GM18907 (cell line): ENCODE measurements around the gene RFX7.
"Not testable (repeated sequence)": the region's sequence is repeated elsewhere in the genome, so short reads cannot be mapped to it uniquely, and the experiment has no call there.

Source experiments
- ATAC-seq: cut with Tn5 transposase; IDR thresholded peaks from one replicate; pipeline ENCODE4 v1.9.1; 2021; ENCODE audit warnings: mild to moderate bottlenecking, moderate library complexity; ENCODE audit not compliant: unreplicated experiment

The RFX7 gene

GRCh38 chr15:56243163-56244037 is at the start of gene RFX7:
TSS of gene RFX7 (minus strand) at chr15:56243879. CDS start at chr15:56243285, 594 bp downstream.
- peak; percentile 55 for ATAC-seq

GRCh38 chr15:56292546-56293316 is 49.1 kb upstream of the RFX7 start:
- no peak for ATAC-seq

GRCh38 chr15:56291741-56292140 is 48.1 kb upstream of the RFX7 start:
- ATAC-seq = no peak

GRCh38 chr15:56286213-56286612 is 42.5 kb upstream of the RFX7 start:
- no peak for ATAC-seq

- ATAC-seq = no peak
Measured at GRCh38 chr15:56281145-56281544, 37.5 kb upstream of the RFX7 start.

- no peak for ATAC-seq
Measured at GRCh38 chr15:56273724-56274123, 30.0 kb upstream of the RFX7 start.

- no peak for ATAC-seq
Measured at GRCh38 chr15:56272454-56272853, 28.8 kb upstream of the RFX7 start.

- not testable (repeated sequence) for ATAC-seq
Measured at GRCh38 chr15:56266465-56266864, 22.8 kb upstream of the RFX7 start.

GRCh38 chr15:56261854-56262509 is 18.3 kb upstream of the RFX7 start:
- no peak for ATAC-seq

GRCh38 chr15:56257306-56257705 is 13.6 kb upstream of the RFX7 start:
- not testable (repeated sequence) for ATAC-seq

- no peak for ATAC-seq
Measured at GRCh38 chr15:56254265-56254664, 10.6 kb upstream of the RFX7 start.

- no peak for ATAC-seq
Measured at GRCh38 chr15:56252386-56252785, 8.7 kb upstream of the RFX7 start.

GRCh38 chr15:56251315-56252095 is 7.8 kb upstream of the RFX7 start:
- no peak for ATAC-seq

GRCh38 chr15:56250626-56251025 is 6.9 kb upstream of the RFX7 start:
- ATAC-seq = no peak

GRCh38 chr15:56249092-56249491 is 5.4 kb upstream of the RFX7 start:
- no peak for ATAC-seq

- no peak for ATAC-seq
Measured at GRCh38 chr15:56248311-56248992, 4.8 kb upstream of the RFX7 start.

GRCh38 chr15:56247266-56247665 is 3.6 kb upstream of the RFX7 start:
- ATAC-seq = no peak

GRCh38 chr15:56245871-56246814 is 2.5 kb upstream of the RFX7 start:
- ATAC-seq = peak; percentile 70
